GM19395 (cell line): ENCODE data around the gene EPN3.

Experiments used
- ATAC-seq: cut with Tn5 transposase; IDR thresholded peaks from one replicate; pipeline ENCODE4 v1.9.1; 2021; ENCODE audit warnings: mild to moderate bottlenecking, moderate library complexity; ENCODE audit not compliant: unreplicated experiment

EPN3 gene

DNA sequence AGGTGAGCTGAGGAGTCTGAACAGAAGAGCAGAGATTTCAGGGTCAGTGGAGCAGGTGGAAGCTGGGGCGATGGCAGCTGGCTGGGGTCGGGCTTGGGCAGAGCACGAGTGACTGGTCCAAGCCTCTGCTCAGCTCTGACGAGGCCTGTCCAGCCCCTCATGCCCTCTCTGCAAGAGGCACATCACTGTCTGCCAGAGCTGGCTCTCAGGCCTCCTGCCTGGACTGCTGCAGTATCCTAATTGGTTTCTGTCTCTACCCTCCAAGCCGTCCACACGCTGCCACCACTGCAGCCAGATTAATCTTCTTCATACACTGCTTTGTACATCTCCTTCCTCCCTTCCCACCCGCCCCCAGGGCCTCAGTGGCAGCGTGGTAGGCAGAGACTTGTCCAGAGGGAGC is 53.4 kb downstream of the EPN3 start:
- ATAC-seq, result no peak

- ATAC-seq, result no peak
Observed at GRCh38 chr17:50586421-50587247, 54.1 kb downstream of the EPN3 start.

DNA sequence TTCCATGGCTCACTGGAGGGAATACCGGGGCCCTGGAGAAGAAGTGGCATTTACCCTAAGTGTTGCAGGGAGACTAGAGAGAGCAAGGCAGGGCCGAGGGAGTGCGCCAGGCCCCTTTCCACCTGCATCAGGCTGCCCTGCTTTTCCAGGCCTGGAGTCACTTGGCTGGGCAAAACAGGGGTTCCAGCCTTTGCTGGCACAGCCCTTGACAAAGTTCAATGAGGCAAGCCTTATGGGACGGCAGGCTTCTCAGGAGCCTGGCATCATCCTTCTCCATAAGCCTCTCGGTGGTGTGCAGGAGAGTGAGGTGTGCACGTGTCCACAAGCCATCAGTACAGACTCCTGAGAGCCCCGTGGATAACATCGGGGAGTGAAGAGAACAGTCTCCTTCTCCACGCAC is 55.0 kb downstream of the EPN3 start:
- no peak for ATAC-seq

DNA sequence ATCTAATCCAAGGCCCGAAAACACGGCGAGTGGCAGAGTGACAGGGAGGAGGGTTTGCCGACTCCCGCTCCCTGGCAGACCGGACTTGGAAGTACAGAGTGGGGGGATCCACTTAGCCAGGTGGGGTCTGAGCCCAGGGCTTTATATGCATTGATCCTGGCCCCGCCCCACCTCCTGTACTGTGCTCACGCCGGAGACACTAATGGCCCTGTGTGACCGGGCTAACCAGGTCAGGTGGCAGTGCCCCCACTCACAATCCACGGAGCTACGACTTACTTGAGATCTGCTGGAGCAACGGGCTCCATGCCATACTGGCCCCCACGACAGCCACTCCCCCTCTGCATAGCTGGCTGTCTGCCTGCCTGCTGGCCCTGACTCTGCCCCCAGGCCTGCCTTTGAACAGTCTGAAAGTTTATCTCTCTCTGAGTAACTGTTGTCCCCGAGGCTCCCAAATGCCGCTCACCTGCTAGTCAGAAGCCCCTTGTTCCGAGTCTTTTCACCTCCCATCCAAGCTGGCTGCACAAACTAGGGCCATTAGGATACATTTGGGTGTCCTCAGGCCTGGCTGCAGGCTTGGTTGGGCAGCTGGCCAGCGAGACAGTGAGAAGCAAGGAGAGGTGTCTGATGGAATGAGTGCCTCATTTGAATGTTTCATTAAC is 56.0 kb downstream of the EPN3 start:
- no peak for ATAC-seq

DNA sequence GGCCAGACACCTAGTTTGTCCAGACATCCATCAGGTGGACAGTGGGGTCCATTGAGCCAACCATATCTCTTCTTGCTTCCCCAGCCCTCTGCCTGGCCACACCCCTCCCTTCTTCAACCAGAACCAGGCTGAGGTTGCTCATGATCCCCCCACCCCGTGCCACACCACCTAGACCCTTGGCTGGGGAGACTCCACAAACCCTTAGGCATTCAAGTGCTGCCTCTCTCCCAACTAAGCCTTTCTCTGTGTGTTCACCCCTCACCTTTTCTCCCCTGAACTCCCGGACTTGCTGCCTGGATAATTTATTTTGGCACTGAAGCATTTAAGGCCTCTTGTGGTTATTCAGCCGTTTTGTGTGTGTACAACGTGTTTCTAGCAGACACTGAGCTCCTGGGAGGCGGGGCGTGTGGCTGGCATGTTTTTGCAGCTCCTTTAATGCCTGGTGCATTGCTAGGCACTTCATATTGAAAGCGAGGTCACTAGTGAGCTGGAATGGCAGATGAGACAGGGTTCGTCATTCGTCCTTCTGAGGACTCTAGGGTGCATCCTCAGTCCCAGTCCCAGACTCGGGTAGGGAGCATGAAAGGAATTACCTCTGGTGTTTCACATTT is 56.7 kb downstream of the EPN3 start:
- no peak for ATAC-seq

GRCh38 chr17:50590946-50591737 is 58.6 kb downstream of the EPN3 start:
- no peak for ATAC-seq

DNA sequence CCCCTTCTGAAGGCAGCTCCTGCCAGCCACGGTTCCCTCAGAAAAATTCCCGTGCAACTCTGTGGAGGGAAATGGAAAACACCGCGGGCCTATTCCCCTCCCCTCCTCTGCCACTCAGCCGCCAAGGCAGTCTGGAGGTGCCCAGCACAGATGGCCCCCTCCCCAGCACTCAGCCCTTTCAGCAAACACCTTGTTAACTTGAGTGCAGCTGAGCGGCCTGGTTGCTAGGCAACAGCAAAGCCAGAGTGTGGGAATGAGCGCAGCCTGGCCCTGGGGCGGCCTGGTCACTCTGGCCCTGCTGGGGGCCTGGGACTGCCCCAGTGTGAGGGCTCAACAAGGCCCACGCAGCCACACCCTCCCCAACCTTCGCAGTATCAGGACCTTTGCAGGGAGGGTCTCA is 60.8 kb downstream of the EPN3 start:
- ATAC-seq, result no peak
